ENCODE results near the gene TTF1. TPM values are rescaled to one million over a fixed set of nuclear protein-coding genes. Genes with fewer than 3 reads are reported as not detected.
"Not testable (repeated sequence)": the region's sequence is repeated elsewhere in the genome, so short reads cannot be mapped to it uniquely, and the experiment has no call there.

TTF1 gene
- total RNA-seq, 2 experiments from 2014 or later, result 24.5 to 26.1 TPM

DNA sequence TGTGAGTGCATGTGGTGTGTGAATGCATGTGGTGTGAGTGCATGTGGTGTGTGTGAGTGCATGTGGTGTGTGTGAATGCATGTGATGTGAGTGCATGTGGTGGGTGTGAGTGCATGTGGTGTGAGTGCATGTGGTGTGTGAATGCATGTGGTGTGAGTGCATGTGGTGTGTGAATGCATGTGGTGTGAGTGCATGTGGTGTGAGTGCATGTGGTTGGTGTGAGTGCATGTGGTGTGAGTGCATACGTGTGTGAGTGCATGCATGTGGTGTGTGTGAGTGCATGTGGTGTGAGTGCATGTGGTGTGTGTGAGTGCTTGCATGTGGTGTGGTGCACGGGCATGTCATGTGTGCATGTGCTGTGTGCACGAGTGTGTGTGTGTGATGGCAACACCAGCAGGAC lies 28.2 kb downstream of the TTF1 start:
- CTCF ChIA-PET, H3K27ac Mint-ChIP-seq, POLR2A ChIA-PET: not testable (repeated sequence)

DNA sequence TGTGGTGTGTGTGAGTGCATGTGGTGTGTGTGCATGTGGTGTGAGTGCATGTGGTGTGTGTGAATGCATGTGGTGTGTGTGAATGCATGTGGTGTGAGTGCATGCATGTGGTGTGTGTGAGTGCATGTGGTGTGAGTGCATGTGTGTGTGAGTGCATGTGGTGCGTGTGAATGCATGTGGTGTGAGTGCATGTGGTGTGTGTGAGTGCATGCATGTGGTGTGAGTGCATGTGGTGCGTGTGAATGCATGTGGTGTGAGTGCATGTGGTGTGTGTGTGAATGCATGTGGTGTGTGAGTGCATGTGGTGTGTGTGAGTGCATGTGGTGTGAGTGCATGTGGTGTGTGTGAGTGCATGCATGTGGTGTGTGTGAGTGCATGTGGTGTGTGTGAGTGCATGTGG lies 28.9 kb downstream of the TTF1 start:
- POLR2A ChIA-PET, H3K27ac Mint-ChIP-seq, H3K9me3 Mint-ChIP-seq, H3K4me3 Mint-ChIP-seq, CTCF ChIA-PET, H3K27me3 Mint-ChIP-seq, DNase-seq: not testable (repeated sequence)
- peaks cover 27% of the 10 kb centered on the region for H3K4me1 Mint-ChIP-seq
- H3K36me3 Mint-ChIP-seq (ENCODE audit: low read depth), result peaks cover 21% of the 10 kb centered on the region

More for the DNA sequence above, 28.2 kb downstream of the TTF1 start:
- not testable (repeated sequence) for H3K27me3 Mint-ChIP-seq, H3K4me3 Mint-ChIP-seq, H3K9me3 Mint-ChIP-seq, DNase-seq
- peaks cover 26% of the 10 kb centered on the region for H3K36me3 Mint-ChIP-seq (ENCODE audit: low read depth)
- peaks cover 26% of the 10 kb centered on the region for H3K4me1 Mint-ChIP-seq

DNA sequence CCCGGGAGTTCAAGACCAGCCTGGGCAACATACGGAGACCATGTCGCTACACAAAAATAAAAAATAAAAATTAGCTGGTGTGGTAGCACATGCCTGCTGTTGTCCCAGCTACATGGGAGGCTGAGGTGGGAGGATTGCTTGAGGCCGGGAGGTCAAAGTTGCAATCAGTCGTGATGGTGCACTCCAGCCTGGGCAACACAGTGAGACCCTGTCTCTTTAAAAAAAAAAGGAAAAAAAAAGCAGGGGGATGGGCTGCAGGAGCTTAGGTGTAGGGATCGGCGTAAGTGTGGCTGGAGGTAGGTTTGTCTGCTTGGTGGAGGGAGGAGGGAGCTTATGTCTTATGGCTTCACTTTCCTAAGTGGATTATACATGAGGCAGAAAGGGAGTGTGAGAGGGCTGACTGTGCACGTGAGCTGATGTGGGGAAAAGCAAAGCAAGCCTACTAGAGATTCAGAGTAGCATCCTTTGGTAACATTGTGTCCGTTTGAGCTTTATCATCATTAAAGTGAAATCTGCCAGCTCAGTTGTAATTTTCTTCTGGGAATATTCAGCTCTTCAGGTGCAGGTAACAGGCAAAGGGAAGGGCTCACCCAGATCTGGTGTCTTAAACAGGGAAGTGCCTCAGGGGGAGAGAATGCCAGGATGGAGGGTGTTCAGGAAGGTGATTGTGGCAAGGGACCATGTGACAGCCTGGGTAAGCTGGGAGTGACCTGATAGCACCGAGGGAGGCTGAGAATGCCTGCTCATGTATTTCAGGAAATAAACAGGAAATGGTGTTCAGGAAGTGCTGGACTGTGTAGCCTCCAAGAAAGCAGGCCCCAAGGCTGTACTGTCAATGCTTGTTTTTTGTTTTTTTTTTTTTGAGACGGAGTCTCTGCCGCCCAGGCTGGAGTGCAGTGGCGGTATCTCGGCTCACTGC lies 34.2 kb downstream of the TTF1 start:
- POLR2A ChIA-PET, result interaction anchor here (0.6 to 2.2 kb wide), 7 partner anchors 9 to 210 kb away, joined by 3 to 13 read pairs (median 3); partner anchors contain the start of genes NTNG2 and SETX
- Mint-ChIP-seq H3K27me3 (no peaks in the 10 kb centered on the region), H3K4me1 (peaks cover 28% of the 10 kb centered on the region), H3K9me3 (no peaks in the 10 kb centered on the region), H3K27ac (peak overlapping the region; percentile 70), H3K4me3 (no peak overlapping the region), H3K36me3 (ENCODE audit: low read depth) (peaks cover 9% of the 10 kb centered on the region)
- DNase-seq, result no peak
- CTCF ChIA-PET, result interaction anchor here (0.6 to 1.2 kb wide), 4 partner anchors 22 to 617 kb away, joined by 3 read pairs; no protein-coding TSS in a partner anchor

- POLR2A ChIA-PET, result no interaction called here
- Mint-ChIP-seq H3K9me3 (no peaks in the 10 kb centered on the region), H3K27me3 (no peaks in the 10 kb centered on the region), H3K36me3 (ENCODE audit: low read depth) (peaks cover 9% of the 10 kb centered on the region), H3K4me3 (no peak overlapping the region), H3K4me1 (peaks cover 26% of the 10 kb centered on the region), H3K27ac (no peak overlapping the region)
- no peak for DNase-seq
- CTCF ChIA-PET, result interaction anchor here (1.1 kb wide), 1 partner anchor 134 kb away, joined by 3 read pairs; no protein-coding TSS in a partner anchor
Measured at GRCh38 chr9:132370592-132370991, 36.0 kb downstream of the TTF1 start.

- ChIA-PET CTCF (no interaction called here), POLR2A (no interaction called here)
- no peak overlapping the region for H3K4me3 Mint-ChIP-seq
- H3K4me1 Mint-ChIP-seq, result peaks cover 22% of the 10 kb centered on the region
- DNase-seq, result no peak
- no peaks in the 10 kb centered on the region for H3K27me3 Mint-ChIP-seq
- H3K36me3 Mint-ChIP-seq (ENCODE audit: low read depth), result peaks cover 3% of the 10 kb centered on the region
- no peaks in the 10 kb centered on the region for H3K9me3 Mint-ChIP-seq
- H3K27ac Mint-ChIP-seq, result no peak overlapping the region
Measured at GRCh38 chr9:132369421-132369820, 37.2 kb downstream of the TTF1 start.

GRCh38 chr9:132367613-132368313 lies 38.9 kb downstream of the TTF1 start:
- no peak overlapping the region for H3K27ac Mint-ChIP-seq
- ChIA-PET CTCF (no interaction called here), POLR2A (interaction anchor here (1.1 to 1.3 kb wide), 2 partner anchors 16 to 302 kb away, joined by 3 to 4 read pairs; partner anchors contain the start of gene DDX31)
- peaks cover 3% of the 10 kb centered on the region for H3K36me3 Mint-ChIP-seq (ENCODE audit: low read depth)
- H3K4me1 Mint-ChIP-seq, result peaks cover 12% of the 10 kb centered on the region
- H3K4me3 Mint-ChIP-seq, result no peak overlapping the region
- DNase-seq, result no peak
- H3K9me3 Mint-ChIP-seq, result no peaks in the 10 kb centered on the region
- H3K27me3 Mint-ChIP-seq, result no peaks in the 10 kb centered on the region

- no peak overlapping the region for H3K27ac Mint-ChIP-seq
- ChIA-PET POLR2A (no interaction called here), CTCF (no interaction called here)
- no peaks in the 10 kb centered on the region for H3K36me3 Mint-ChIP-seq (ENCODE audit: low read depth)
- H3K9me3 Mint-ChIP-seq, result no peaks in the 10 kb centered on the region
- H3K27me3 Mint-ChIP-seq, result no peaks in the 10 kb centered on the region
- no peak overlapping the region for H3K4me3 Mint-ChIP-seq
- no peak for DNase-seq
- no peaks in the 10 kb centered on the region for H3K4me1 Mint-ChIP-seq
Measured at GRCh38 chr9:132366481-132366880, 40.2 kb downstream of the TTF1 start.

- H3K9me3 Mint-ChIP-seq, result no peaks in the 10 kb centered on the region
- no peak overlapping the region for H3K27ac Mint-ChIP-seq
- POLR2A ChIA-PET, result no interaction called here
- no peak for DNase-seq
- H3K27me3 Mint-ChIP-seq, result no peaks in the 10 kb centered on the region
- H3K4me1 Mint-ChIP-seq, result no peaks in the 10 kb centered on the region
- CTCF ChIA-PET, result no interaction called here
- no peak overlapping the region for H3K4me3 Mint-ChIP-seq
- H3K36me3 Mint-ChIP-seq (ENCODE audit: low read depth), result no peaks in the 10 kb centered on the region
Measured at GRCh38 chr9:132365986-132366385, 40.7 kb downstream of the TTF1 start.

GRCh38 chr9:132364068-132364467 lies 42.6 kb downstream of the TTF1 start:
- Mint-ChIP-seq H3K27me3 (peaks cover 2% of the 10 kb centered on the region), H3K4me1 (peaks cover 4% of the 10 kb centered on the region), H3K9me3 (no peaks in the 10 kb centered on the region), H3K27ac (no peak overlapping the region), H3K4me3 (no peak overlapping the region), H3K36me3 (ENCODE audit: low read depth) (no peaks in the 10 kb centered on the region)
- ChIA-PET CTCF (no interaction called here), POLR2A (interaction anchor here (1.4 kb wide), 1 partner anchor 9 kb away, joined by 7 read pairs; the partner anchor contains the start of gene SETX)
- DNase-seq, result no peak

DNA sequence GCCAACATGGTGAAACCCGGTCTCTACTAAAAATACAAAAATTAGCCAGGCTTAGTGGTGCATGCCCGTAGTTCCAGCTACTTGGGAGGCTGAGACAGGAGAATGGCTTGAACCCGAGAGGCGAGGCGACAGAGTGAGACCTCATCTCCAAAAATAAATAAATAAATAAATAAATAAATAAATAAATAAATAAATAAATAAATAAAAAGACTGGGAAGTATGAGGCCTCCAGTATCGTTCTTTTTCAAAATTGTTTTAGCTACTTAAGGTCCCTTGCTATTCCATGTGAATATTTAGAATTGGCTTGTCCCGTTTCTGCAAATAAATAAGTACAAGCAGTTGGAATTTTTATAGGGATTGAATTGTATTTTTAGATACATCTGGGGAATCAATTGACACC lies 48.9 kb downstream of the TTF1 start:
- POLR2A ChIA-PET, result no interaction called here
- Mint-ChIP-seq H3K27me3 (peaks cover 4% of the 10 kb centered on the region), H3K27ac (no peak overlapping the region), H3K4me1 (peaks cover 25% of the 10 kb centered on the region), H3K36me3 (ENCODE audit: low read depth) (peaks cover 19% of the 10 kb centered on the region), H3K4me3 (no peak overlapping the region), H3K9me3 (no peaks in the 10 kb centered on the region)
- CTCF ChIA-PET, result no interaction called here
- DNase-seq, result no peak

DNA sequence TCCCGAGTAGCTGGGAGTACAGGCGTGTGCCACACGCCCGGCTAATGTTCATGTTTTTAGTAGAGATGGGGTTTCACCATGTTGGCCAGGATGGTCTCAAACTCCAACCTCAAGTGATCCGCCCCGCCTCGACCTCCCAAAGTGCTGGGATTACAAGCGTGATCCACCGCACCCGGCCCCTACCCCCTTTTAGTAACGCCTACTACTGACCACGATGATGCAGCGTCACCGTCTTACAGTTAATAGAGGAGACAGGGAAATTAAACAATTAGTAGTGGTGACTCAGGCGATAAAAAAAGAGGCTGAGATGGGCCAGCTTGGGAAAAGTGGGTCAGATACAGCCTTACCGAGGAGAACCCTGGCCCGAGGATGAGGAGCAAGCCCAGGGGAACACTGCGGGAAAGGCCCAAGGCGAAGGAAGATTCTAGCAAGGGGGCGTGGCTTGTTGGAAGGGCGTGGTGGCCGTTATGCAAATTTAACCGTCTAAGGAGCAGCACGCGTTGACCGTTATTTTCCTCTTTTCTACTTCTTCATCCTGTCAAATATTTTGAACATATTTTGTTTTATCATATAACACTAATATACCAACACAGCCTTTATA lies 50.2 kb downstream of the TTF1 start:
- Mint-ChIP-seq H3K4me3 (no peak overlapping the region), H3K4me1 (peaks cover 39% of the 10 kb centered on the region), H3K27me3 (peaks cover 4% of the 10 kb centered on the region)

DNA sequence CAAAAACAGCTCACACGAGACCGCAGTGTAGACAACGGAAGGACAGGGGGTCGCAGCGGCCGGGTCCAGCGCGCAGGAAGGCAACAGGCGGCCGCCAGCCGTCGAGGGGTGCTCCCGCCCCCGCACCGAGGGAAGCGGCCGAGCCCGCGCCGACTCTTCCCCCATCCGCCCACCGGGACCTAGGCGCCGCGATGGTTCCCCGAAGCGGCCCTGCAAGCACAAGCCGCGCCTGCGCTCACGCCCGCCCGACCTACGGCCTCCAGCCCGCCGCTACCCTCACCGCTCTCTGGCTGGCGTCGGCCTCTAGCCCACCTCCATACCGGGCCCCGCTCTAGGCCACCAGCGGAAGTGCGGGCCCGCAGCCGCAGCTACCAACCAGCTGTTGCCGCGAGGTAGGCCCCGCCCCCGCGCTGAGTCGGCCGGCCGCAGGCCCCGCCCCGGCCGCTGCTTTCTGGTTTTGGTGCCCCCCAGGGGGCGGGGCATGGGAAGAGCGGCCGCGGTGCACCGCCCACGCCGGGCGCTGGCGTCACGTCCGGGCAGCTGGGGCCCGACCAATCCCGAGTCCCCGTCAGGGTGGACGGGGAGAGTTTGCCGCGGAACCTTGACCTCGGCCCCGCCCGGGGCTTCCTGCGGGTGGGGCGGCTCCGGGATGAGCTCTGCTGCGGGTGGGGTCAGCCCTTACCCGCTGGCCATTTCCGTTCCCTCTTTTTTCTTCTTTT lies 51.8 kb downstream of the TTF1 start, which contains the start of gene SETX:
TSS of gene SETX (minus strand) at position 350 of the 719 bp plus-strand sequence. CDS start 5,558 bp downstream, outside the sequence.
- ChIA-PET CTCF (interaction anchor here (1.5 kb wide), 1 partner anchor 25 kb away, joined by 3 read pairs; no protein-coding TSS in a partner anchor), POLR2A (interaction anchor here (0.7 to 5.8 kb wide), 13 partner anchors 9 to 679 kb away, joined by 3 to 62 read pairs (median 6); partner anchors contain the start of genes DDX31, GTF3C4 and TTF1)
- DNase-seq, result peak; percentile 97
- peaks cover 47% of the 10 kb centered on the region for H3K4me1 Mint-ChIP-seq
- H3K9me3 Mint-ChIP-seq, result no peaks in the 10 kb centered on the region
- peak within 1 kb of the TSS; percentile 86 for H3K4me3 Mint-ChIP-seq
- peak within 1 kb of the TSS; percentile 88 for H3K27ac Mint-ChIP-seq
- peaks cover 46% of the 10 kb centered on the region for H3K36me3 Mint-ChIP-seq (ENCODE audit: low read depth)
- H3K27me3 Mint-ChIP-seq, result peaks cover 2% of the 10 kb centered on the region

More for the DNA sequence above, 50.2 kb downstream of the TTF1 start:
- Mint-ChIP-seq H3K36me3 (ENCODE audit: low read depth) (peaks cover 32% of the 10 kb centered on the region), H3K27ac (peak overlapping the region; percentile 40), H3K9me3 (no peaks in the 10 kb centered on the region)
- no peak for DNase-seq
- ChIA-PET POLR2A (no interaction called here), CTCF (no interaction called here)

All from activated CD4-positive, alpha-beta memory T cell treated with anti-CD3 and anti-CD28 coated beads, Interleukin-2, amount 10 ng/mL, durations not matched to agents 7 days and 5 days (primary cell).